ENCODE data around the gene ZC2HC1B. TPM values are rescaled to one million over a fixed set of nuclear protein-coding genes. Genes with fewer than 3 reads are reported as not detected.
A peak's percentile ranks its signal among the peaks of the same experiment; 100 is the strongest.
"Not testable (repeated sequence)": the region's sequence is repeated elsewhere in the genome, so short reads cannot be mapped to it uniquely, and the experiment has no call there.

The ZC2HC1B gene
- not detected for polyA plus RNA-seq (2013, experiment 1 of 2; ENCODE audit: insufficient read length)
- polyA plus RNA-seq (2013, experiment 2 of 2; ENCODE audit: insufficient read length), result not detected

GRCh38 chr6:143864234-143864633, at the start of gene ZC2HC1B:
Gene ZC2HC1B (plus strand): TSS chr6:143864474. CDS start chr6:143864540, 66 bp downstream.
- DNase-seq, result no peak

DNA sequence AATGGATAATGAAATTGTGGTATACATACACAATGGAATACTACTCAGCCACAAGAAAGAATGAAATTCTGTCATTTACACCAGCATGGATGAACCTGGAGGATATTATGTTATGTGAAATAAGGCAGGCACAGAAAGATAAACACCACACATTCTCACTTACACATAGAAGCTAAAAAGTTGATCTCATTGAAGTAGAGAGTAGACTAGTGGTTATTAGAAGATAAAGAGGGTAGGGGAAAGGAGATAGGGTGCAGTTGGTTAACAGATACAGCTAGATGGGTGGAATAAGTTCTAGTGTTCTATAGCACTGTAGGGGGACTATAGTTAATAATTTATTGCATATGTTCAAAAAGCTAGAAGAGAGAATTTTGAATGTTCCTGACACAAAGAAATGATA, 46.7 kb upstream of the ZC2HC1B start:
- DNase-seq, result no peak

DNA sequence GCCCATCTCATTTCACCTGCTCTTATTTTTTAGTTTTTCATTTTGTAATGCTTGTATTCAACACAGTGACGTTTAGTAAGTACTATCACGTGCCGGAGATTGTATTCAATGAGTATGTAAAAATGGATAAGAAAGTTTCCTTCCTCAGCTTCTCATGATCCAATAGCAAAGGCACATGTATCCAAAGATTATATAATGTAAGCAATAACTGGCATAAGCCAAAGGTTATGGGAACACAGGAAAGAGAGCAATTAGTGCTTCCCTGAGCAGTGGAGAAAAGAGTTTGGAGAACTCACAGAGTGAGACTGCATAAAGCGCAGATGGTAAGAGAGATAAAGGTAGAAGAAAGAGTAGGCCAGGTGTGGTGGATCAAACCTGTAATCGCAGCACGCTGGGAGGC, 42.9 kb upstream of the ZC2HC1B start:
- no peak for DNase-seq

DNA sequence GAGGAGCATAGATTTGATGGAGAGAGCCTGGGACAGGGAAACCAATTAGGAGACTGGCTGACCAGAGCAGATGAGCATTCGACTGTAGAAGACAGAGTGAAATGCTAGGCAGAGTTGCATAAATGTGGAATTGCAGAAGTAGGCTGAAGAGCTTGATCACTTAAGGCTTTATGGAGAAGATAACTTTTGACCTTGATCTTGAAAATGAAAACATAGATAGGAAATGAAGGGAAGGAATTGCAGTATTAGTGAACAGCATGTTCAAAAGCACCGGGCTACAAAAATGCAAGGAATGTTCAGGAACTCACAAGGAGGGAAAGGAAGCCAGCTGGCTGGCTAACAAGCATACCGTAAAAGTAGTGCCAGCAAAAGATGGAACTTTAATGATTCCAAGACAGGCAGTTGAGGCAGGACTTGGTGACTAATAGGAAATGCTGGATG, 41.7 kb upstream of the ZC2HC1B start:
- DNase-seq, result peak; percentile 22

GRCh38 chr6:143823548-143823947, 40.7 kb upstream of the ZC2HC1B start:
- DNase-seq, result no peak

DNA sequence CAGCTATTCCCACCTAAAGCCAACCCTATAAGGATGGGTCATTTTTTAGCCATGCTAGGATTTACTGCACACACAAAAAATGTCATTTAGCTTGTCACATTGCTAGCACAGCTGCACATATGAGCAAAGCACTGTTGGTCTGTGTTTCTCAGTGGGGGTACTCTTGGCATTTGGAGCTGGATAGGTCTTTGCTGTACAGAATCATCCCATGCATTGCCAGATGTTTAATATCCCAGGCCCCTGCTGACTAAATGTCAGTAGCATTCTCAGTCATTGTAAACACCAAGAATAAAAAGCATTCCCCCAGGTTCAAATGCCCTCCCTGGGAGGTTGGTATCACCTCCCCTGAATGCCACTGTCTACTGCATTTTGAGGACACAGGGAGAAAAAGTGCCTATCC, 35.7 kb upstream of the ZC2HC1B start:
- DNase-seq, result no peak

GRCh38 chr6:143836150-143836549, 28.1 kb upstream of the ZC2HC1B start:
- DNase-seq, result no peak

DNA sequence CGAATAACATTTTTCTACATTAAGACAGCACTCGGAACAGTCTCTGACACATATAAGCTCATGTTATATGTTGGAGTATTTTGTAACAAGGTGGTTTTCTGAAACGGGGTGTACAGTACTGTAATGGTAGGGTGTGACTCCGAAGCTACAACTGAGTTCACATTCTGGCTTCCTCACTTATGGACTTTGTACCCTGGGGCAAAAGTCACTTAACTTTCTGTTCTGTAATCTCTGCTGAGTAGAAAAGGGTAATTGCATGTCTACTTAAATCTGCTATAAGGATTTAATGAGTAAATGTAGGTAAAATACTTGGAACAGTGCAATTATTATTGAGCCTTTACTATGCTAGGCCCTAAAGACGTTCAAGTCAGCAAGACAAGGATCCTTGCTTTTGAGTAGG, 25.9 kb upstream of the ZC2HC1B start:
- no peak for DNase-seq

- no peak for DNase-seq
Observed at GRCh38 chr6:143839196-143839595, 25.1 kb upstream of the ZC2HC1B start.

- no peak for DNase-seq
Observed at GRCh38 chr6:143840595-143841265, 23.5 kb upstream of the ZC2HC1B start.

- DNase-seq, result no peak
Observed at GRCh38 chr6:143842461-143842901, 21.8 kb upstream of the ZC2HC1B start.

DNA sequence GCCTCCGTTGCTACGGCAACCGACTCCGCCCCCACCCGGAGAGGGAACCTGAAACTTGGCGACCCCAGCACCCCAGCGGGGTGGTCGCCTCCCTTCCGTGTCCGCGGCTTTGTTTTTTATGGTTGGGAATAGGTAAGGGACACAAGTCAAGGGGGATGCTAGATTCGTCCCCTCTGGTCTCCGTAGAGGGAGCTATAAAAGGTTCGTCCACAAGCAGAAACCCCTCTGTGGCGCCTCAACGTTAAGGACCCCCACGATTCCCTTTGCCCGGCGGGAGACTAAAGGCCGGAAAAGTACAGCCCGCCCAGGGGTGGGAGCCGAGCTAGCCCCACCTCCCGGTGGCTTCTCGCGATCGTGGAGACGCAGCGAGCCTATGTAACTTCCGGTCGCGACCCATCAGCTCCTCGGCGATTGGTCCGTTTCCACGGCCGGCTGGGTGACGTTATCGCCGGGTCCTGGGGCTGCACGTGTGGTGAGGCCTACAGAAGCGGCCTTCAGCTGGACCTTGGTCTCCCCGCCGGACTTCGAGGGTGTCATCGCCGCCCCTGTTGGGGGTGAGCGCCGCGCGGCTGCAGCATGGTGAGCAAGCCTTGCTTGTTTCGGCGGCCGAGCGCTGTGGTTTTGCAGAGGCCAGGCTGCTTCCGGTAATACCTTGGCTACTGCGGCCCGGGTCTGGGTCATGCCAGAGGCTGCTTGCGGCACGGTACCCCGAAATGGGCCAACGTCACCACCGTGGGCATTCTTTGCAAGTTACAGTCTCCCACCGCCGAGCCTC, 21.2 kb upstream of the ZC2HC1B start, which contains the start of gene LTV1:
Gene LTV1, plus strand, starts transcription at position 437 of the 775 bp plus-strand sequence. Its CDS starts 140 bp downstream, at position 577.
- peak; percentile 97 for DNase-seq

- no peak for DNase-seq
Observed at GRCh38 chr6:143843677-143843999, 20.6 kb upstream of the ZC2HC1B start.

DNA sequence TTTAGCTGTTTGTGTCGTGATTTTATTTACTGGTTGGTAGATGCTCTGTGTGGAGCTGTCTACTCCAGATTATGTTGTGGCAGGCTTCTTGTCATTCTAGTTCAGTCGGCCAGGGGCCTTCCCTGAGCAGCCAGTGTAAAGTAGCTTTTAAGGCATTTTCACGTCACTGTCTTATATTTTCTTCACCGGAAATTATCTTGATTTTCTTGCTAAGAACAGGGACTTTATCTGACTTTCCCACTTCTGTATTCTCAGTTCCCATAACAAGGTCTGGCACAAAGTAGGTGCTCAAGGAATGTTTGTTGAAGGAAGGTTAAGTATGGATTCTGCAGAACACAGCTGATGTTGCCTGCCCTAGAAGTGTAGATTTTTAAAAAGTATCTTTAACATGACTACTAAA, 20.3 kb upstream of the ZC2HC1B start:
- DNase-seq, result no peak

GRCh38 chr6:143845033-143845432, 19.2 kb upstream of the ZC2HC1B start:
- no peak for DNase-seq

DNA sequence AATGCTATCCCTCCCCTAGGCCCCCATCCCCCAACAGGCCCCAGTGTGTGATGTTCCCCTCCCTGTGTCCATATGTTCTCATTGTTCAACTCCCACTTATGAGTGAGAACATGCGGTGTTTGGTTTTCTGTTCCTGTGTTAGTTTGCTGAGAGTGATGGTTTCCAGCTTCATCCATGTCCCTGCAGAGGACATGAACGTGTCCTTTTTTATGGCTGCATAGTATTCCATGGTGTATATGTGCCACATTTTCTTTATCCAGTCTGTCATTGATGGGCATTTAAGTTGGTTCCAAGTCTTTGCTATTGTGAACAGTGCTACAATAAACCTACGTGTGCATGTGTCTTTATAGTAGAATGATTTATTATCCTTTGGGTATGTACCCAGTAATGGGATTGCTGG, 12.6 kb upstream of the ZC2HC1B start:
- not testable (repeated sequence) for DNase-seq

GRCh38 chr6:143855057-143855456, 9.2 kb upstream of the ZC2HC1B start:
- DNase-seq, result not testable (repeated sequence)

DNA sequence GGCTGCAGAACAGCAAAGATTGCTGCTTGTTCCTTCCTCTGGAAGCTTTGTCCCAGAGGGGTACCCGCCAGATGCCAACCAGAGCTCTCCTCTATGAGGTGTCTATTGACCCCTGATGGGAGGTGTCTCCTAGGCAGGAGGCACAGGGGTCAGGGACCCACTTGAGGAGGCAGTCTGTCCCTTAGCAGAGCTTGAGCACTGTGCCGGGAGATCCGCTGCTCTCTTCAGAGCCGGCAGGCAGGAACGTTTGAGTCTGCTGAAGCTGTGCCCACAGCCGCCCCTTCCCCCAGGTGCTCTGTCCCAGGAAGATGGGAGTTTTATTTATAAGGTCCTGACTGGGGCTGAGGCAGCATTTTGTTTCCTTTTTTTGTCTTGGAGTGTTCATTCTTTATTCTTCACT, 7.5 kb upstream of the ZC2HC1B start:
- not testable (repeated sequence) for DNase-seq

- DNase-seq, result no peak
Observed at GRCh38 chr6:143857651-143858050, 6.6 kb upstream of the ZC2HC1B start.

DNA sequence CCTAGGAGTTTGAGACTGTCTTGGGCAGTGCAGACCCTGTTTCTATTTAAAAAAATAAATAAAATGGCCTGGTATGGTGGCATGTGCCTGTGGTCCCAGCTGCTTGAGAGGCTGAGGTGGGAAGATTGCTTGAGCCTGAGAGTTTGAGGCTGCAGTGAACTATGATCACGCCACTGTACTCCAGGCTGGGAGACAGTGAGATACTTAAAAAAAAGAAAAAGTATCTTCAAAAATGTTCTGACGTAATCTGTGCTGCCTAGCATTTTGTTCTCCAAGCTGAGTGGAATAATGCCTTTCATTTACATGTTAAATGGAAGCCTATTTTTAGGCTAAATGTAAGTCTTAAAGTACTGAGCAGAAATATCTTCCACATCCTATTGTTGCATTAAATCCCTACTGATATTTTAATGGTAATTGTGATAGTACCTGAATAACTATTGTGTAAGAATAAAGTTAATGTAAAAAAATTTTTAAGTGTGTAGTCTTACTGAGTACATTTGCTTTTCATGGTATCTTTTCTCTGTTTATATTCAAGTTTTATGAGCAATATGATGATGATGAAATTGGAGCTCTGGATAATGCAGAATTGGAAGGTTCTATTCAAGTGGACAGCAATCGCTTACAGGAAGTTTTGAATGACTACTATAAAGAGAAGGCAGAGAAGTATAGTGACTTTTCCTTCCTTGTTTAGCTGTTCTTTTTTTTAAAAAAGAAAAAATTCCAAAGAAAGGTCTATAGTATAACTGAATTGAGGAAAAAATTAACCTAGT, 4.2 kb upstream of the ZC2HC1B start:
- no peak for DNase-seq

DNA sequence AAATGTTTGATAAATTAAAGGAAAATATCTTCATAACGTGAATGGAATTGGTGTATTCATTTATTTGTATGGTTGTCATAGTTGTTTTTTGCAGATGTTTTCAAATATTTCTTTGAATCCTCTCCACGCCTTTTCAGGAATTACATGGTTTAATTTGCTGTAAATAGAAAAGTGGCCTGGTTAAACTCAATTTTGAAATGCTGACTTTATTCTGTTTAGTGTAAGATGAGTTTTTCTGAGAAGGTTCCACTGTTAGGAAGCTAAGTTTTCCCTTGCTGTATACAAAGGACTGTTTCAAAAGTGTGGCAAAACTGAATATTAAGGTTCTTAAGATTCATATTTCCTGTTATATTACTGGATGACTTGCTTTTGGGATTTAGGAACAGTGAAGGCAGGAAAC, 503 bp upstream of the ZC2HC1B start:
- DNase-seq, result no peak

DNA sequence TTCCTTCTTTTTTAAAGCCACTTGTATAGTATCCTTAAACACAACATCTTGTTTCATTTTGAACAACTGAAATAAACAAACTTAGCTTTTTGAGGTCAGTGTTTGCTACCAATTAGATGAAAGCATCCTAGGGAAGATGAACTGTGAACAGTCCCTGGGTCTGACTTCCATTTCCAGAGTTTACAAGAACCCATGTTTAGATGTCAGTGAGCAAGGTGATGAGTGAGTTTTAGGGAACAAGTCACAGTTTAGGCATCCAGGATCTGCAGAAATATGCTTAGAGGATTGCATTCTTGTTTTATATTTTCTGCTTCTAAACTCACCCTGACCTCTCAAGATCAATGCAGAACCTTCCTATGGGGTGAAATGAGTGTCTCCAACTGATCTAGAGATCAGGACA, 3.0 kb downstream of the ZC2HC1B start:
- DNase-seq, result no peak

DNA sequence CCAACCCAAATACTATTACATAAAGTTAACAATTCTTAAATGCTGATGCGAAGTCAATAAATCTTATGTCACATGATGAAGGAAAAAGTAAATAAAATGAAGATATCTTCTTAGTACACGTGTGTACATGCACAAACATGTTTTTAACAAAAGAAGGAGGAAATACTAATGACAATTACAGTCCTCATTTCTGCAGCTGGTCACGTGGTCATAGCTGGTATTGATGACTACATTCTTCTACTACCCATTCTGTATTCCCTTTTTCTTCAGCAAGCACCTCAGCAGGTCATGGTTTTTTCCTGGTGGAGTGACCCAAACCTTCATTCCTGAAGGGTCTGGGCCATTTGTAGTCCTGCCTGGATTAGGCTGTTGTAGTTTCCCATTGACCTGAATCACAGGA, 4.5 kb downstream of the ZC2HC1B start:
- not testable (repeated sequence) for DNase-seq

Data from fibroblast of skin of scalp (primary cell).